Measurements from ENCODE around the gene AMACR.

DNA sequence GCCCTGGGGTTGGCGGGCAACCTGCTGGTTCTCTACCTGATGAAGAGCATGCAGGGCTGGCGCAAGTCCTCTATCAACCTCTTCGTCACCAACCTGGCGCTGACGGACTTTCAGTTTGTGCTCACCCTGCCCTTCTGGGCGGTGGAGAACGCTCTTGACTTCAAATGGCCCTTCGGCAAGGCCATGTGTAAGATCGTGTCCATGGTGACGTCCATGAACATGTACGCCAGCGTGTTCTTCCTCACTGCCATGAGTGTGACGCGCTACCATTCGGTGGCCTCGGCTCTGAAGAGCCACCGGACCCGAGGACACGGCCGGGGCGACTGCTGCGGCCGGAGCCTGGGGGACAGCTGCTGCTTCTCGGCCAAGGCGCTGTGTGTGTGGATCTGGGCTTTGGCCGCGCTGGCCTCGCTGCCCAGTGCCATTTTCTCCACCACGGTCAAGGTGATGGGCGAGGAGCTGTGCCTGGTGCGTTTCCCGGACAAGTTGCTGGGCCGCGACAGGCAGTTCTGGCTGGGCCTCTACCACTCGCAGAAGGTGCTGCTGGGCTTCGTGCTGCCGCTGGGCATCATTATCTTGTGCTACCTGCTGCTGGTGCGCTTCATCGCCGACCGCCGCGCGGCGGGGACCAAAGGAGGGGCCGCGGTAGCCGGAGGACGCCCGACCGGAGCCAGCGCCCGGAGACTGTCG, 70.7 kb downstream of the AMACR start:
- TF ChIP-seq, protein P1, sequence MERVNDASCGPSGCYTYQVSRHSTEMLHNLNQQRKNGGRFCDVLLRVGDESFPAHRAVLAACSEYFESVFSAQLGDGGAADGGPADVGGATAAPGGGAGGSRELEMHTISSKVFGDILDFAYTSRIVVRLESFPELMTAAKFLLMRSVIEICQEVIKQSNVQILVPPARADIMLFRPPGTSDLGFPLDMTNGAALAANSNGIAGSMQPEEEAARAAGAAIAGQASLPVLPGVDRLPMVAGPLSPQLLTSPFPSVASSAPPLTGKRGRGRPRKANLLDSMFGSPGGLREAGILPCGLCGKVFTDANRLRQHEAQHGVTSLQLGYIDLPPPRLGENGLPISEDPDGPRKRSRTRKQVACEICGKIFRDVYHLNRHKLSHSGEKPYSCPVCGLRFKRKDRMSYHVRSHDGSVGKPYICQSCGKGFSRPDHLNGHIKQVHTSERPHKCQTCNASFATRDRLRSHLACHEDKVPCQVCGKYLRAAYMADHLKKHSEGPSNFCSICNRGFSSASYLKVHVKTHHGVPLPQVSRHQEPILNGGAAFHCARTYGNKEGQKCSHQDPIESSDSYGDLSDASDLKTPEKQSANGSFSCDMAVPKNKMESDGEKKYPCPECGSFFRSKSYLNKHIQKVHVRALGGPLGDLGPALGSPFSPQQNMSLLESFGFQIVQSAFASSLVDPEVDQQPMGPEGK (CRISPR knock-in tag; IDR thresholded peaks at IDR 0.05; ENCODE audit: borderline replicate concordance) = no peak
- TF ChIP-seq TEAD4 (IDR thresholded peaks at IDR 0.05; ENCODE audit: low read length) (no peak), TEAD4 (CRISPR knock-in tag; IDR thresholded peaks at IDR 0.05; ENCODE audit: borderline replicate concordance) (no peak), HMG20A (CRISPR knock-in tag; conservative IDR thresholded peaks at IDR 0.05) (no peak), SREBF1 (IDR thresholded peaks at IDR 0.05; ENCODE audit: borderline replicate concordance, low read depth, low read length) (no peak)

All from K562 (cell line).